CD4-positive, alpha-beta T cell treated with Interleukin-21 for 1 hour (primary cell): ENCODE data around the gene DDX17.

Experiments used
- DNase-seq: peaks from one replicate; pipeline ENCODE4 v3.0.0-alpha.2; 2020

Gene DDX17

DNA sequence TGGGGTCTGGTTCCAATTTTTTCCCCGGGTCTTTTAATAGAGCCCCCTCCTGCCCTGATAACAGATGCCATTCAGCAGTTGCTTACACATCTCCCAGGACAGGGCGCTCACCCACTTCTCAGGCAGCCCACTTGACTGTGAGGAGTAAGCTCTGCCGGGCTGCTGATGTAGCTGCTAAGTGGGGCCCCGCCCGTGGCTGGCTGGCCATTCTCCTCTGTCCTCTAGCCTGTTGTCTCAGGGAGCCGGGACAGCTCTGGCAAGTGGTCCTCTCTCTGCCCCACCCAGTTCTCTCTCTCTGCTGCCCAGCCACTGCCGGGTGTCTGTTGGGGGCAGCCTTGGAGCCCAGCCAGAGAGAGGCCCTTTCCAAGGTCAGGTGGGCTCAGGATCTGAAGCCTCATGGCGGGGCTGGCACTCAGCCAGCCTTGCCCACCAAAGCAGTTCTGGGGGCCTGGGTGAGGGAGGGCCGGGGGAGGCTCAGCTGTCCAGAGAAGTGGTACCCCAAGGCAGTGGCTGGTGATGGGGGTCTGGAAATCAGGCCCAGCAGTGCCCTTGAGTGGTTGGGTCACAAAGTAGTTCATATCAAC, 60.0 kb downstream of the DDX17 start:
- no peak for DNase-seq

GRCh38 chr22:38444783-38445182, 61.3 kb downstream of the DDX17 start:
- DNase-seq: no peak

DNA sequence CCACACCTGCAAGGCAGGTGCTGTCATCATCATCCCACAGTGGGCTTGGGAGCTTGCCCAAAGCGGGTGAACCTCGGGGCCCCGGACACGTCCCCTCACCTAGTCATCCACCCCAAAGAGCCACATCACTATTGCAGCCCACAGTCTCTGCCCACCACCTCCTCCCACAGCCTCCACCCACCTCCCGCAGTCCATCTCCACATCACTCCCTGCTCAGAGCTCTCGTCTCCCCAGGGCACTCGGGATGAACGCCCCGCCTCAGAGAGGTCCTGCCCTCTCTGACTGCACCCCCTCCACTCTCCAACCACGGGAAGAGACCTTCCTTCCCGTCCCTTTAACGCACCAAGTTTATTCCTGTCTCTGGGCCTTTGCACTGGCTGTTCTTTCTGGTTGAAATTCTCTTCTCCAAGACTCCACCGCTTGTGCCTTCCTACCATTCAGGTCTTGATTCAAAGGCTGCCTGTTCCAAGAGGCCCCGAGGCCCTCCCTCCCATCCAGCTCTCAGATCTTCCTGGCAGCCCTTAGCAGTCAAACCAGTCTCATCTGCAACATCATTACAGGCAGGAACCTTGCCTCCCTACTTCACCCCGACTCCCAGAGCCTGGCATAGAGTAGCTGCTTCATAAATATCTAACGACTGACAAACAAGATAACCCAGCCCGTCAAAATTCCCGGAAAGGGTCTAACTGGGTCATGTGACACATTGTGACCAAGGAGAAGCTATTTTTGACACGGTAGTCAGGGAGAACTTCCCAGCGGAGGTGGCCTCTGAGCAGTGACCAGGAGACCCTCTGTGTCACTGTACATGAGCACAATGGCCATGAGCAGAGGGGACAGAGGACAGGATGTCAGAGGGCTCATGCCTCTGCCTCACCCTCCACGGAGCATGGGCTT, 62.2 kb downstream of the DDX17 start:
- DNase-seq: no peak

DNA sequence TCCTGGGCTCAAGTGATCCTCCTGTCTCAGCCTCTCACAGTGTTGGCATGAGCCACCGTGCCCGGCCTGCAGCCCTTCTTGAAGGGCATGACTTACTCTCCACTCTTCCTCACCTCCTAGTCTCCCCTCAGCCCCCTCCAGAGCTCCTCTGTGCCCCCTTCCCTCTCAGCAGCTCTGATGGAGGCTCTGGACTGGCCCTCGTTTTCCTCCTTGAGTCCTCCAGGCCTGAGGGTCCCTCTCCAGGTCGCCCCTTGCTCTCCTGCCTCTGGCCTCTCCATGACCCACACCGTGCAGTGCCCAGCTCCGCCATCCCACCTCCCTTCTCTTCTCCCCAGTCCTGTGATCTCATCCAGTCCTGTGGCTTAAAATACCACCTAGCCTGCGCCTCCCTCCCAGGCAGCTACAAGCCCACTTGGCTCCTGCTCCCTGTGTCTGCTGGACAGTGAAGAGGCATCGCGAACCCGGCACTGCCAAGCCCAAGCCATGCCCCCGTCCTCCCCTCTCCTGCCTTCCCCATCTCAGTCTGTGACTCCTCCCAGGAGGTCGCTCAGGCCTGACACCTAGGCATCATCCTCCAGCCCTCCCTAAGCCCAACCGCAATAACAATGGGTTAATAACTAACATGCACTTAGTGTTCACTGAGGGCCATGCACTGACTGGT, 63.0 kb downstream of the DDX17 start:
- DNase-seq: no peak

DNA sequence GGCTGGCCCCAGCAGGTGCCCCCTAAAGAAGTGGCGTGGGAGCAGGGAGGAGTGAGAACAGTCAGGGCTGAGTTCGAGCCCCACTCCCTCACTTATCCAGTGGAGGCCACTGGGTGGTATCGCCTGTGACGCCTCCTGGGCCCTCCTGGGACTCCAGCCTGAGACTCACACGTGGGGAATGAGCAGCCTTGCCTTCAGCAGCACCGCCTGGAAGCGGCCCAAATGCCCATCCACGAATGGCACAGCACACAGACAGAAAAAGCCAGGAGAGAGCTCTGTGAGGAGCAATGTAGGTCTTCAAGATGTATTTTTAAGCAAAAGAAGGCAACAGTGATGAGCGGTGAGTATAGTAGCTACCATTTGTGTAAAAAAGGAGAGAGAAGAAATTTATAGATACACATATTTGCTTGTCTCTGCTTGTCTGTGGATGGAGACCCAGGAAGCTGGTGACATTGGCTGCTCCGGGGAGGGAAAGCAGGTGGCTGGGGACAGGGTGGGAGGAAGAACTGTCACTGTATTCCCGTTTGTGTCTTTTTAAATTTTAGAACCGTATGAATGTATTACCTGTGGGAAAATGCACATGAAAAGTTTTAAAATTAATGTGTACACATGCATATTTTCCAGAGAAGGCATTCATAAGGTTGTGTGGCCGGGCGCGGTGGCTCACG, 64.4 kb downstream of the DDX17 start:
- DNase-seq: no peak

- no peak for DNase-seq
Observed at GRCh38 chr22:38440747-38441350, 65.3 kb downstream of the DDX17 start.

- no peak for DNase-seq
Observed at GRCh38 chr22:38437416-38437815, 68.7 kb downstream of the DDX17 start.

DNA sequence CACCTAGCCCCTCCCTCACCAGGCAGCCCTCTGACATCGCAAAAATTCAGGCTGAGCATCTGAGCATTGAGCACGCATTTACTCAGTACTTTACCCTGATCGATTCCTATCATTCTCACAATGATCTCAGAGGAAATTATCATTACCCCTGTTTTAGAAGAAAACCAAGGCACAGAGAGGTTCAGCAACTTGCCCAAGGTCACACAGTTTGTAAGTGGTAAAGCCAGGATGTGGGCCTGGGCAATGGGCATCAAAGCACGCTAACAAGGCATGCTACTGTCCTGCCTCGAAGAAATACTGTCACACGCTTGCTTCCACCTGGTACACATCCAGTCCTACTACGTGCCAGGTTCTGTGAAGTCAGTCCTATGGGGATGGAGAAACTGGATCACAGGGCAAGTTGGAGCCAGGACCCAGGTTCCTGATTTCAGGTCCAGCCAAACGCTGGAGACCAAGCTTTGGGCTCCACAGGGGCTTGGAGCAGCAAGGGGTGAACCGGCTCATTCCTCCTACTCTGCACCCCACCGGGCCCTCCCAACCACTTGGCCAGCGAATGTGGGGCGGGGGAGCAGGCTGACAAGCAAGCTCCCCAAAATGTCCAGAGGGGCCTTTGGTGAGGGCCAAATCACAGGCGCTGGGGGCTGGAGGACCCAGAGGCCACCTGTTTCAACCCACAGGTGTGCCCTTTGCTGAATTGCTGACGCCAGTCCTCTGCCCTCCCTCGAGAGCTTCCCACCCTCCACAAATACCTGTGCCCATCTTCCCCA, 69.3 kb downstream of the DDX17 start:
- no peak for DNase-seq

GRCh38 chr22:38435965-38436364, 70.1 kb downstream of the DDX17 start:
- no peak for DNase-seq

GRCh38 chr22:38435010-38435409, 71.1 kb downstream of the DDX17 start:
- DNase-seq: no peak

GRCh38 chr22:38433871-38434270, 72.2 kb downstream of the DDX17 start:
- no peak for DNase-seq
